ENCODE measurements around the gene LPP.

- TF ChIP-seq, protein P1, sequence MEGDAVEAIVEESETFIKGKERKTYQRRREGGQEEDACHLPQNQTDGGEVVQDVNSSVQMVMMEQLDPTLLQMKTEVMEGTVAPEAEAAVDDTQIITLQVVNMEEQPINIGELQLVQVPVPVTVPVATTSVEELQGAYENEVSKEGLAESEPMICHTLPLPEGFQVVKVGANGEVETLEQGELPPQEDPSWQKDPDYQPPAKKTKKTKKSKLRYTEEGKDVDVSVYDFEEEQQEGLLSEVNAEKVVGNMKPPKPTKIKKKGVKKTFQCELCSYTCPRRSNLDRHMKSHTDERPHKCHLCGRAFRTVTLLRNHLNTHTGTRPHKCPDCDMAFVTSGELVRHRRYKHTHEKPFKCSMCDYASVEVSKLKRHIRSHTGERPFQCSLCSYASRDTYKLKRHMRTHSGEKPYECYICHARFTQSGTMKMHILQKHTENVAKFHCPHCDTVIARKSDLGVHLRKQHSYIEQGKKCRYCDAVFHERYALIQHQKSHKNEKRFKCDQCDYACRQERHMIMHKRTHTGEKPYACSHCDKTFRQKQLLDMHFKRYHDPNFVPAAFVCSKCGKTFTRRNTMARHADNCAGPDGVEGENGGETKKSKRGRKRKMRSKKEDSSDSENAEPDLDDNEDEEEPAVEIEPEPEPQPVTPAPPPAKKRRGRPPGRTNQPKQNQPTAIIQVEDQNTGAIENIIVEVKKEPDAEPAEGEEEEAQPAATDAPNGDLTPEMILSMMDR (IDR thresholded peaks at IDR 0.05) = no peak
- TF ChIP-seq POLR2A (IDR thresholded peaks at IDR 0.05) = no peak
These were observed 506.5 kb downstream of the LPP start for GRCh38 chr3:188660415-188660814.

Measured in Peyer's patch (tissue), 4 donors.